Measurements from ENCODE around the gene METTL26. TPM values are rescaled to one million over a fixed set of nuclear protein-coding genes. Genes with fewer than 3 reads are reported as not detected.

The METTL26 gene
- total RNA-seq, 1 donor = 51.8 TPM

DNA sequence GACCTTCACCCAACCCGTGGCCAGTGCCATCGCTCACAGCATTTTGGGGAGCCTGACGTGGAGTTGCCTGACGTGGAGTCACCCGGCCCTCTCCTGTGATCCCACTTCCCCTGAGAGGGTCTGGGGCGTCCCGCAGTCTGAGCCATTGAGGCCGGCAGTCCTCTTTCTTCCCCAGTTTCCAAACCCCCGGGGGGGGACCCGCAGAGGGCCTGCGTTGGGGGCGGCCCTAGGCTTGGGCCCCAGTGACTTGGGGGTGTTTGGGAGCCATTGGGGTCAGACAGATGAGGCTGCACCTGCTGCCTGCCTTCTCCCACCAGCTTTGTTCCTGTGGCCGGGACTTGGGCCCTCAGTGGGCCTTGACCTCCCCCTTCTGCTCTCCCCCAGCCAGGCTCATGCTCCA is 33.6 kb upstream of the METTL26 start:
- TF ChIP-seq, protein P1, sequence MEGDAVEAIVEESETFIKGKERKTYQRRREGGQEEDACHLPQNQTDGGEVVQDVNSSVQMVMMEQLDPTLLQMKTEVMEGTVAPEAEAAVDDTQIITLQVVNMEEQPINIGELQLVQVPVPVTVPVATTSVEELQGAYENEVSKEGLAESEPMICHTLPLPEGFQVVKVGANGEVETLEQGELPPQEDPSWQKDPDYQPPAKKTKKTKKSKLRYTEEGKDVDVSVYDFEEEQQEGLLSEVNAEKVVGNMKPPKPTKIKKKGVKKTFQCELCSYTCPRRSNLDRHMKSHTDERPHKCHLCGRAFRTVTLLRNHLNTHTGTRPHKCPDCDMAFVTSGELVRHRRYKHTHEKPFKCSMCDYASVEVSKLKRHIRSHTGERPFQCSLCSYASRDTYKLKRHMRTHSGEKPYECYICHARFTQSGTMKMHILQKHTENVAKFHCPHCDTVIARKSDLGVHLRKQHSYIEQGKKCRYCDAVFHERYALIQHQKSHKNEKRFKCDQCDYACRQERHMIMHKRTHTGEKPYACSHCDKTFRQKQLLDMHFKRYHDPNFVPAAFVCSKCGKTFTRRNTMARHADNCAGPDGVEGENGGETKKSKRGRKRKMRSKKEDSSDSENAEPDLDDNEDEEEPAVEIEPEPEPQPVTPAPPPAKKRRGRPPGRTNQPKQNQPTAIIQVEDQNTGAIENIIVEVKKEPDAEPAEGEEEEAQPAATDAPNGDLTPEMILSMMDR (IDR thresholded peaks at IDR 0.05; ENCODE audit: insufficient read depth, low read depth, low read length) = no peak
- DNase-seq (ENCODE audit: low read depth) = no peak
- H3K4me3 ChIP-seq (ENCODE audit: low read depth, low read length) = no peak overlapping the region

DNA sequence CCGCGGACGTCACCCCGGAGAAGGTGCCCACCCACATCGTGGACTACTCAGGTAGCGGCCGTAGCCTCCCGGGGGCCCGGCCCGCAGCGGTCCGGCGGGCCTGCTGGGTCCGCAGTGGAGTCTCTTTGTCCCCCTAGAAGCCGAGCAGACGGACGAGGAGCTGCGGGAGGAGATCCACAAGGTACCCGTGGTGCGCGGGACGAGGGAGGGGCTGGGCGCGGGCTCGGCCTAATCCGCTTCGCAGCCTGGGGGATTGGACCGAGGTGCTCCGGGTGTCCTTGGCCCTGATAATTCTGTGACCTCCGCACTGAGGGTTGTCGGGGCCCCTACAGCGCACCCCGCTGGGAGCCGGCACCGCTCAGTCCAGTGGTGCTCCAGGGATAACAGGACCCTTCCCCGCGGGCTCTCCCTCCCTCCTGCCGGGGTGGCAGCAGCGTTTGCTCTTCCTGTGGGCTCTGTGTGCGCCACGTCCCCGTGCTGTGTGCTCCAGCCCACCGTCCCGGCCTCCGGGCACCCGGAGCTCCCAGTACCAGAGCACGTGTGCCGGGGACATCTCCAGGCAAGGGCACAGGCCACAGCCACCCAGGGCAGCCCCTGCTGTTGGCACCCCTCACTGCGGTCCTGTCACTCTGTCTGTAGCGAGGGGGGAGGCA is 32.5 kb upstream of the METTL26 start:
- peak overlapping the region; percentile 86 for H3K4me3 ChIP-seq (ENCODE audit: low read depth, low read length)
- no peak for DNase-seq (ENCODE audit: low read depth)
- TF ChIP-seq, protein P1 (IDR thresholded peaks at IDR 0.05; ENCODE audit: insufficient read depth, low read depth, low read length) = no peak

DNA sequence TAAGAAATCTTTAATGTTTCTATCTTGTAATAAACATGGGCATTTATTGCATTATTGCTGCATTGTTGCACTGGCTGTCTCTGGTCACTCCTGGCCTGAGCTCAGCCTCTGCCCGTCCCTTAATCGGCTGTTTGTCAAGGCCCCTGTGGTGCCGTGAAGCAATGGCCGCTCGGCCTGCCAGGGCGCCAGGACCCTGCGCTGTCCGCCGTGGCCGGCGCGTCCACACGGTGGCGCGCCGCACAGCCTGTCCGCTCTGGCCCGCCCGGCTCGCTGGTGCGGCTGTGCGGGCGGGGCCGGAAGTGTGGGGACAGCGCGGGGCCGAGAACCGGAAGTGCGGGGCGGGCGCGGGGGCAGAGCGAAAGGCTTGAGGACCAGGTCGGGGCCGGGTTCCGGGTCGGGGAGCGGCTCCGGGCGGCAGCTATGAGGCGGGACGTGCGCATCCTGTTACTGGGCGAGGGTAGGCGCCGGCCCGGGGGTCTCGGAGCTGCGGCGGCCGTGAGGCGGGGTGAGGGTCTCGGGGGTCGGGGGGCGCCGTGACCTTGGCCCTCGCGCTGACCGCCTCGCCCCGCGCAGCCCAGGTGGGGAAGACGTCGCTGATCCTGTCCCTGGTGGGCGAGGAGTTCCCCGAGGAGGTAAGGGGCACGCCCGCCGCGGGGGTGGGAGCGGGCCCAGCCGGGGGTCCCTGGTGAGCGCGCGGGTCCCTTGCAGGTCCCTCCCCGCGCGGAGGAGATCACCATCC is 31.8 kb upstream of the METTL26 start, which contains the start of gene RHOT2:
Gene RHOT2, plus strand, starts transcription at position 353 of the 739 bp plus-strand sequence. Its CDS starts 68 bp downstream, at position 421.
- TF ChIP-seq, protein P1 (IDR thresholded peaks at IDR 0.05; ENCODE audit: insufficient read depth, low read depth, low read length) = peak; percentile 71
- DNase-seq (ENCODE audit: low read depth) = peak; percentile 92
- H3K4me3 ChIP-seq (ENCODE audit: low read depth, low read length) = peak within 1 kb of the TSS; percentile 86

DNA sequence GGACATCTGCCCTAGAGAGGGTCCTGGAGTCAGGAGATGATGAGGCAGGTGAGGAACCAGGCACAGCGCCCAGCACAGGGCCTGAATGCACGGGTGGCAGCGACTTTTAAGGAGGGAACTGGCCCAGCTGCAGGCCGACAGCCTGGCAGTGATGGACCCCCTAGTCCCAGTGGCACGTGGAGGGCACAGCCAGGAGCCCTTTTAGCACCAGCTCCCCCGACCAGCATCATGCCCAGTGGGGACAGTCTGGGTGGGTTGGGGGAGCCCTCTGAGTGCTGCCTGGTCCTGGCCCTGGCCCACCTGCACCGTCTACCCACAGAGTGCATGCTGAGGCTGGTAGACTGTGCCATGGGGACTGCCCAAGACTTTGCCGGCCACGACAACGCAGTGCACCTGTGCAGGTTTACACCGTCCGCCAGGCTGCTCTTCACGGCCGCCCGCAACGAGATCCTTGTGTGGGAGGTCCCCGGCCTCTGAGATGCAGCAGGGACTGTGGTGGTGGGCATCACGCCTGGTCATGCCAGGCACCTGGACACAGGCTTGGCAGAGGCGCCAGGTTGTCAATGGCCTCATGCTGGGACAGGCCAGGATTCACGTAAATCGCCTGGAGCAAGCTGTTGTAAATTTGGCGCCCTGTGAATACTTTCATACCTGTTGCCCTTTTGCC is 31.1 kb upstream of the METTL26 start:
- H3K4me3 ChIP-seq (ENCODE audit: low read depth, low read length) = no peak overlapping the region
- DNase-seq (ENCODE audit: low read depth) = no peak
- TF ChIP-seq, protein P1 (IDR thresholded peaks at IDR 0.05; ENCODE audit: insufficient read depth, low read depth, low read length) = no peak

DNA sequence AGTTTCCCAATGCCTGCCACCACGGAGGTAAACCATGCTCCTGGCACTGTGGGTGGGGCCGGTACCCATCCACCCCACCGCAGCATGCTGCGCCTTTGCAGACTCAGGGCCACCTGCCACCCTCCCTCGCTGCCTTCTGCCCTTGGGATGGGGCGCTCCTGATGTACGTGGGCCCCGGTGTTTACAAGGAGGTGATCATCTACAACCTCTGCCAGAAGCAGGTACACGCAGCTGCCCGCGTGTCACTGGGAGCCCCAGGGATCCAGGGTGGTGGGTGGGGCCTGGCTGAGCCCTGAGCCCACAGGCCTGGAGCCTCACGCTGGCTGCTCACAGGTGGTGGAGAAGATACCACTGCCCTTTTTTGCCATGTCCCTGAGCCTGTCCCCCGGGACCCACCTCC is 30.5 kb upstream of the METTL26 start:
- no peak for DNase-seq (ENCODE audit: low read depth)
- no peak overlapping the region for H3K4me3 ChIP-seq (ENCODE audit: low read depth, low read length)
- TF ChIP-seq, protein P1 (IDR thresholded peaks at IDR 0.05; ENCODE audit: insufficient read depth, low read depth, low read length) = no peak

DNA sequence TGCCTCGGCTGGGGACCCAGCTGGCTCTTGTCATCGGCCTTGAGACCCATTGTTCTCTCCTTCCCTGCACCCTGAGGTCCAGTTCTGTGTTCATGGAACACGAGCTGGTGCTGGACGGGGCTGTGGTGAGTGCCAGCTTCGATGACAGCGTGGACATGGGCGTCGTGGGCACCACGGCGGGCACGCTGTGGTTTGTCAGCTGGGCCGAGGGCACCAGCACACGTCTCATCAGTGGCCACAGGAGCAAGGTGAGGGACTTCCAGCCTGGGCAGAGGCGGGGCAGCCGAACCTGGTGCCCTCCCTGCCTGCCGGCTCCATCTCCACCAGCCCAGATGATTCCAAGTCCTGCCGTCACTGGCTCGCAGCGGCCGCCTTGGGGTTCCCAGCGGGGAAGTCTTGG is 26.5 kb upstream of the METTL26 start:
- TF ChIP-seq, protein P1 (IDR thresholded peaks at IDR 0.05; ENCODE audit: insufficient read depth, low read depth, low read length) = no peak
- no peak overlapping the region for H3K4me3 ChIP-seq (ENCODE audit: low read depth, low read length)
- no peak for DNase-seq (ENCODE audit: low read depth)
